NCI-H1092 (cell line): ENCODE measurements around the gene EXOC1.

Source experiments
- DNase-seq: peaks from one replicate; lab custom pipeline; 2025; lab: John Stamatoyannopoulos, UW

Gene EXOC1

GRCh38 chr4:55851885-55852284 is 1.6 kb upstream of the EXOC1 start:
- DNase-seq: no peak

GRCh38 chr4:55854129-55854528 is 681 bp downstream of the EXOC1 start:
- DNase-seq: no peak

GRCh38 chr4:55857586-55857985 is 4.1 kb downstream of the EXOC1 start:
- DNase-seq: no peak

GRCh38 chr4:55859711-55860110 is 6.3 kb downstream of the EXOC1 start:
- DNase-seq: no peak

- no peak for DNase-seq
These were observed 11.3 kb downstream of the EXOC1 start for GRCh38 chr4:55864577-55865223.

GRCh38 chr4:55865228-55865806 is 11.9 kb downstream of the EXOC1 start:
- no peak for DNase-seq

- DNase-seq: no peak
These were observed 13.0 kb downstream of the EXOC1 start for GRCh38 chr4:55866290-55866907.

- DNase-seq: peak; percentile 52
These were observed 13.6 kb downstream of the EXOC1 start for GRCh38 chr4:55866973-55867574.

GRCh38 chr4:55868581-55869090 is 15.2 kb downstream of the EXOC1 start:
- no peak for DNase-seq

GRCh38 chr4:55871299-55871800 is 17.9 kb downstream of the EXOC1 start:
- DNase-seq: no peak

- no peak for DNase-seq
These were observed 21.4 kb downstream of the EXOC1 start for GRCh38 chr4:55874831-55875230.

- no peak for DNase-seq
These were observed 22.9 kb downstream of the EXOC1 start for GRCh38 chr4:55876387-55876786.

- no peak for DNase-seq
These were observed 25.8 kb downstream of the EXOC1 start for GRCh38 chr4:55879224-55879623.

- no peak for DNase-seq
These were observed 27.3 kb downstream of the EXOC1 start for GRCh38 chr4:55880652-55881280.

- no peak for DNase-seq
These were observed 30.8 kb downstream of the EXOC1 start for GRCh38 chr4:55884093-55884850.

- DNase-seq: no peak
These were observed 31.4 kb downstream of the EXOC1 start for GRCh38 chr4:55884851-55885219.

GRCh38 chr4:55887594-55887993 is 34.1 kb downstream of the EXOC1 start:
- DNase-seq: no peak

GRCh38 chr4:55892156-55892555 is 38.7 kb downstream of the EXOC1 start:
- DNase-seq: no peak

GRCh38 chr4:55896622-55897021 is 43.2 kb downstream of the EXOC1 start:
- DNase-seq: no peak

- no peak for DNase-seq
These were observed 49.2 kb downstream of the EXOC1 start for GRCh38 chr4:55902677-55903076.

- DNase-seq: no peak
These were observed 50.1 kb downstream of the EXOC1 start for GRCh38 chr4:55903577-55903976.

- DNase-seq: no peak
These were observed 51.1 kb downstream of the EXOC1 start for GRCh38 chr4:55904576-55904975.
